ENCODE measurements around the gene IHH. TPM values are rescaled to one million over a fixed set of nuclear protein-coding genes. Genes with fewer than 3 reads are reported as not detected.

The IHH gene
- total and polyA plus RNA-seq, 8 donors = 1.0 to 3.7 (median 1.8) TPM

GRCh38 chr2:219018726-219019125 is 42.0 kb downstream of the IHH start:
- H3K4me1 ChIP-seq = no peaks in the 10 kb centered on the region
- no peak for TF ChIP-seq CTCF (IDR thresholded peaks at IDR 0.05)
- ATAC-seq = no peak
- H3K27me3 ChIP-seq = peaks cover 0 to 13% of the 10 kb centered on the region in 2 donors
- H3K4me3 ChIP-seq = no peak overlapping the region
- no peak for DNase-seq
- intact Hi-C loops (cut with DNase I) = no loop called here
- no peak overlapping the region for H3K27ac ChIP-seq
- no peaks in the 10 kb centered on the region for H3K36me3 ChIP-seq
- no peaks in the 10 kb centered on the region for H3K9me3 ChIP-seq

- intact Hi-C loops (cut with DNase I) = no loop called here
- Histone ChIP-seq H3K4me1 (no peaks in the 10 kb centered on the region), H3K4me3 (no peak overlapping the region), H3K9me3 (no peaks in the 10 kb centered on the region), H3K36me3 (no peaks in the 10 kb centered on the region), H3K27ac (no peak overlapping the region), H3K27me3 (peaks cover 0 to 18% of the 10 kb centered on the region in 2 donors)
- no peak for DNase-seq
- TF ChIP-seq CTCF (IDR thresholded peaks at IDR 0.05) = no peak
- ATAC-seq = no peak
Measured at GRCh38 chr2:219018286-219018685, 42.4 kb downstream of the IHH start.

- intact Hi-C loops (cut with DNase I) = no loop called here
- no peaks in the 10 kb centered on the region for H3K4me1 ChIP-seq
- no peak for TF ChIP-seq CTCF (IDR thresholded peaks at IDR 0.05)
- no peaks in the 10 kb centered on the region for H3K36me3 ChIP-seq
- DNase-seq = no peak
- H3K27me3 ChIP-seq = peaks cover 0 to 23% of the 10 kb centered on the region in 2 donors
- H3K4me3 ChIP-seq = no peak overlapping the region
- no peak overlapping the region for H3K27ac ChIP-seq
- no peak for ATAC-seq
- no peaks in the 10 kb centered on the region for H3K9me3 ChIP-seq
Measured at GRCh38 chr2:219017201-219017931, 43.4 kb downstream of the IHH start.

- TF ChIP-seq CTCF (IDR thresholded peaks at IDR 0.05) = no peak
- ATAC-seq = no peak
- Histone ChIP-seq H3K9me3 (no peaks in the 10 kb centered on the region), H3K4me3 (no peak overlapping the region), H3K27ac (no peak overlapping the region), H3K27me3 (peaks cover 0 to 23% of the 10 kb centered on the region in 2 donors), H3K36me3 (no peaks in the 10 kb centered on the region), H3K4me1 (no peaks in the 10 kb centered on the region)
- peak in 1 of 4 donors; percentile 51 for DNase-seq
- intact Hi-C loops (cut with DNase I) = no loop called here
Measured at GRCh38 chr2:219016721-219017120, 44.0 kb downstream of the IHH start.

- H3K9me3 ChIP-seq = no peaks in the 10 kb centered on the region
- DNase-seq (no peak), ATAC-seq (no peak)
- H3K27me3 ChIP-seq = peaks cover 0 to 49% of the 10 kb centered on the region in 2 donors
- intact Hi-C loops (cut with DNase I) = no loop called here
- H3K27ac ChIP-seq = no peak overlapping the region
- H3K4me1 ChIP-seq = no peaks in the 10 kb centered on the region
- no peak overlapping the region for H3K4me3 ChIP-seq
- no peaks in the 10 kb centered on the region for H3K36me3 ChIP-seq
- no peak for TF ChIP-seq CTCF (IDR thresholded peaks at IDR 0.05)
Measured at GRCh38 chr2:219010873-219011272, 49.8 kb downstream of the IHH start.

Data from left lung (tissue), 10 donors.